SK-N-SH (cell line): ENCODE data around the gene HTR1D. TPM values are rescaled to one million over a fixed set of nuclear protein-coding genes. Genes with fewer than 3 reads are reported as not detected.

Experiments
- CTCF ChIA-PET: fragments of 300-600, 350-600 bp; formaldehyde crosslinking; extraction: SDS; loops from one replicate; lab custom pipeline; 2021; lab: Yijun Ruan, JAX
- POLR2A ChIA-PET: fragments of 350-600 bp; sonication (Branson Sonifier 250); formaldehyde crosslinking; extraction: SDS; loops from one replicate; lab custom pipeline; 2020; ENCODE audit warnings: antibody characterized with exemption, inconsistent platforms; lab: Yijun Ruan, JAX
- DNase-seq: peaks from one replicate; pipeline ENCODE4 v3.0.0; 2012
- H2AFZ ChIP-seq: fragments of 200-600 bp; sonication (generic); 2 replicates; pipeline ENCODE4 v1.8.1; 2016; ENCODE audit warnings: antibody characterized with exemption, mild to moderate bottlenecking, low read depth
- H3F3A ChIP-seq: fragments of 200-600 bp; sonication (generic); replicated peaks from 2 replicates; pipeline ENCODE3; 2016; ENCODE audit warnings: antibody characterized with exemption, mild to moderate bottlenecking; ENCODE audit not compliant: insufficient read depth
- H3K27ac ChIP-seq, 2 experiments: fragments of 200-500 bp in 1 of 2; fragments of 200-600 bp in 1 of 2; sonication (Bioruptor generic) in 1 of 2; sonication (generic), shearing (Covaris generic) in 1 of 2; 2 replicates each; pipeline versions ENCODE4 v1.5.1 to v1.6.1; 2014 to 2016; ENCODE audit warnings: low read depth in 2 of 2, inconsistent platforms in 1 of 2, low read length in 1 of 2, mild to moderate bottlenecking in 1 of 2, mixed read lengths in 1 of 2
- H3K27me3 ChIP-seq: fragments of 200-600 bp; sonication (generic), shearing (Covaris generic); 2 replicates; pipeline ENCODE4 v1.6.1; 2016; ENCODE audit warnings: mixed run types; ENCODE audit not compliant: insufficient read depth
- H3K36me3 ChIP-seq, 2 experiments: fragments of 200-500 bp in 1 of 2; fragments of 200-600 bp in 1 of 2; sonication (Bioruptor generic) in 1 of 2; sonication (generic) in 1 of 2; replicated peaks in 1 of 2; 2 replicates each; pipeline versions ENCODE3 to v1.5.1; 2014 to 2016; ENCODE audit warnings: low read length in 1 of 2, mild to moderate bottlenecking in 1 of 2; ENCODE audit not compliant: insufficient read depth in 2 of 2, control insufficient read depth in 1 of 2
- H3K4me1 ChIP-seq, 2 experiments: fragments of 200-500 bp in 1 of 2; fragments of 200-600 bp in 1 of 2; sonication (Bioruptor generic) in 1 of 2; sonication (generic), shearing (Covaris generic) in 1 of 2; 2 replicates each; pipeline versions ENCODE4 v1.5.1 to v1.6.1; 2014 to 2016; ENCODE audit warnings: low read depth in 1 of 2, low read length in 1 of 2, mixed run types in 1 of 2; ENCODE audit not compliant: insufficient read depth in 2 of 2, control insufficient read depth in 1 of 2
- H3K4me2 ChIP-seq: fragments of 200-600 bp; sonication (generic), shearing (Covaris generic); 2 replicates; pipeline ENCODE4 v1.6.1; 2017; ENCODE audit warnings: mixed run types
- H3K4me3 ChIP-seq, 2 experiments: fragments of 200-500 bp in 1 of 2; fragments of 200-600 bp in 1 of 2; sonication (Bioruptor generic) in 1 of 2; sonication (generic), shearing (Covaris generic) in 1 of 2; 2 replicates each; pipeline versions ENCODE4 v1.5.1 to v1.8.1; 2014 to 2016; ENCODE audit warnings: low read depth in 2 of 2, inconsistent platforms in 1 of 2, low read length in 1 of 2, mild to moderate bottlenecking in 1 of 2, mixed read lengths in 1 of 2, moderate library complexity in 1 of 2
- H3K79me2 ChIP-seq: fragments of 200-600 bp; sonication (generic); 2 replicates; pipeline ENCODE4 v1.8.1; 2017; ENCODE audit warnings: mild to moderate bottlenecking; ENCODE audit not compliant: insufficient read depth
- H3K9ac ChIP-seq: fragments of 200-600 bp; sonication (generic); 2 replicates; pipeline ENCODE4 v1.6.1; 2017; ENCODE audit warnings: mixed run types
- H3K9me2 ChIP-seq: fragments of 200-600 bp; sonication (generic); 2 replicates; pipeline ENCODE4 v1.6.1; 2017; ENCODE audit warnings: mixed run types
- H3K9me3 ChIP-seq: fragments of 200-600 bp; sonication (generic); 2 replicates; pipeline ENCODE4 v1.6.1; 2017; ENCODE audit warnings: mixed run types, mild to moderate bottlenecking, moderate library complexity
- H4K20me1 ChIP-seq: fragments of 200-600 bp; sonication (generic); 2 replicates; pipeline ENCODE4 v1.6.1; 2017; ENCODE audit warnings: mild to moderate bottlenecking, mixed run types; ENCODE audit not compliant: insufficient read depth
- ELF1 ChIP-seq: IDR thresholded peaks from 2 replicates; pipeline ENCODE4 v1.4.0; 2012
- EP300 ChIP-seq, 2 experiments: IDR thresholded peaks; 2 replicates each; pipeline versions ENCODE4 v1.4.0 to v1.6.1; 2012; ENCODE audit warnings: borderline replicate concordance in 1 of 2, low read depth in 1 of 2, low read length in 1 of 2
- FOXM1 ChIP-seq: IDR thresholded peaks from 2 replicates; pipeline ENCODE4 v1.4.0; 2012; ENCODE audit warnings: low read depth, mild to moderate bottlenecking
- GABPA ChIP-seq: IDR thresholded peaks from 2 replicates; pipeline ENCODE4 v1.4.0; 2012; ENCODE audit warnings: low read depth, mild to moderate bottlenecking
- GATA2 ChIP-seq: sonication (generic); formaldehyde crosslinking; IDR thresholded peaks from 2 replicates; pipeline ENCODE4 v1.5.0; 2020; ENCODE audit warnings: mild to moderate bottlenecking, missing genetic modification reagents
- JUND ChIP-seq: IDR thresholded peaks from 2 replicates; pipeline ENCODE4 v1.4.0; 2012
- MEF2A ChIP-seq: IDR thresholded peaks from 2 replicates; pipeline ENCODE4 v1.4.0; 2012; ENCODE audit warnings: low read depth, borderline replicate concordance
- NRF1 ChIP-seq: IDR thresholded peaks from 2 replicates; pipeline ENCODE4 v1.6.1; 2012; ENCODE audit warnings: low read depth, mild to moderate bottlenecking, low read length
- POLR2AphosphoS5 ChIP-seq: IDR thresholded peaks from 2 replicates; pipeline ENCODE4 v1.6.1; 2012; ENCODE audit warnings: low read depth, low read length
- RAD21 ChIP-seq: IDR thresholded peaks from 2 replicates; pipeline ENCODE4 v1.6.1; 2012; ENCODE audit warnings: mild to moderate bottlenecking, low read length
- RCOR1 ChIP-seq: fragments of 150-350 bp; IDR thresholded peaks from 2 replicates; pipeline ENCODE4 v1.6.1; 2017; ENCODE audit warnings: antibody characterized with exemption, low read length
- RFX5 ChIP-seq: IDR thresholded peaks from 2 replicates; pipeline ENCODE4 v1.6.1; 2012; ENCODE audit warnings: mild to moderate bottlenecking, improper control_type of control experiment, low read length
- TCF12 ChIP-seq: IDR thresholded peaks from 2 replicates; pipeline ENCODE4 v1.4.0; 2012
- WGBS: methylation state at CpG from one replicate; pipeline ENCODE4 v1.1.6; 2017; ENCODE audit warnings: low lambda C conversion rate; 5-methylcytosine and 5-hydroxymethylcytosine counted together
- polyA plus RNA-seq, 3 experiments: library from polyadenylated mRNA; depleted of rRNA; stranded (reverse); fragments of >200 nt; gene quantifications; 2 replicates each; pipeline ENCODE4 v1.2.3, GENCODE V29; 2012
- TF ChIP-seq, protein P1 (sequence below): IDR thresholded peaks from 2 replicates; pipeline ENCODE4 v1.4.0; 2012; ENCODE audit warnings: low read depth, borderline replicate concordance
- TF ChIP-seq, protein P2 (sequence below): IDR thresholded peaks from 2 replicates; pipeline ENCODE4 v1.4.0; 2012; ENCODE audit warnings: low read depth, borderline replicate concordance
- TF ChIP-seq, protein P3 (sequence below): fragments of 150-350 bp; IDR thresholded peaks from 2 replicates; pipeline ENCODE4 v1.6.1; 2017; ENCODE audit warnings: antibody characterized with exemption, low read length, low read depth, borderline replicate concordance
- TF ChIP-seq, protein P4 (sequence below): fragments of 200-600 bp; sonication (generic); IDR thresholded peaks from 2 replicates; pipeline ENCODE4 v1.6.1; 2017; ENCODE audit warnings: antibody characterized with exemption, mild to moderate bottlenecking, moderate library complexity

HTR1D gene
- polyA plus RNA-seq, 1 of the 3 experiments (the other 2 are of a cell fraction), result 0.39 TPM

DNA sequence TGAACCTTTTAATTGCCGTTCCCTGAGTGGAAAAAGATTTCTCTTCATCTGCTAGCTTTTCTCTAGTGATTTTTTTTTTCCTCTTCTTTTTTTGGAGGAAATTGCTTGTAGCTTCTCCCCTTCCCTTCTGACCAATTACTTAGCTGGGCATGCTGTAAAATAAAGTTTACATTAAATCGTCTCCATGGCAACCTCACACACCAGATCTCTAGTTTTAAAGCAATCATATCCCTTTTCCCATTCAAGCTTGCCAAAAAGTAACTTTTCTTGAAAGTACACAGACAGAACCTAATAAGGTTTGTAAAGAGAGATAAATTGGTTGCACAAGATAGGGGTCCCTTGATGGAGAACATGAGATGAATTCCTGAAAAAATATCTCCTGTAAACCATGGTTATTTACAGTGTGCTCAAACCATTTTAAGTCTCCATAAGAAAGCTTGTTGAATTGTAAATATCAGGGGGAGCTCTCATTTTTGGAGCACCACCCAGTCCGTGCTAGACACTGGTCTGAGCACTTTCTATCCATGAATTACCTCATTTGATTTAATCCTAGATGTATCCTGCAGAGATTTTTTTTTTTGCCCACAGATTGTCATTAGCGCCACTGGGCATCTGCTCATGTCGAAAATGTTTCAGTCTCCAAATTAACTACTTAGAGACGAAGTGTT is 32.6 kb upstream of the HTR1D start (continued):
- TF ChIP-seq, protein P1, sequence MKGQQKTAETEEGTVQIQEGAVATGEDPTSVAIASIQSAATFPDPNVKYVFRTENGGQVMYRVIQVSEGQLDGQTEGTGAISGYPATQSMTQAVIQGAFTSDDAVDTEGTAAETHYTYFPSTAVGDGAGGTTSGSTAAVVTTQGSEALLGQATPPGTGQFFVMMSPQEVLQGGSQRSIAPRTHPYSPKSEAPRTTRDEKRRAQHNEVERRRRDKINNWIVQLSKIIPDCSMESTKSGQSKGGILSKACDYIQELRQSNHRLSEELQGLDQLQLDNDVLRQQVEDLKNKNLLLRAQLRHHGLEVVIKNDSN, result no peak
- TF ChIP-seq, protein P2, sequence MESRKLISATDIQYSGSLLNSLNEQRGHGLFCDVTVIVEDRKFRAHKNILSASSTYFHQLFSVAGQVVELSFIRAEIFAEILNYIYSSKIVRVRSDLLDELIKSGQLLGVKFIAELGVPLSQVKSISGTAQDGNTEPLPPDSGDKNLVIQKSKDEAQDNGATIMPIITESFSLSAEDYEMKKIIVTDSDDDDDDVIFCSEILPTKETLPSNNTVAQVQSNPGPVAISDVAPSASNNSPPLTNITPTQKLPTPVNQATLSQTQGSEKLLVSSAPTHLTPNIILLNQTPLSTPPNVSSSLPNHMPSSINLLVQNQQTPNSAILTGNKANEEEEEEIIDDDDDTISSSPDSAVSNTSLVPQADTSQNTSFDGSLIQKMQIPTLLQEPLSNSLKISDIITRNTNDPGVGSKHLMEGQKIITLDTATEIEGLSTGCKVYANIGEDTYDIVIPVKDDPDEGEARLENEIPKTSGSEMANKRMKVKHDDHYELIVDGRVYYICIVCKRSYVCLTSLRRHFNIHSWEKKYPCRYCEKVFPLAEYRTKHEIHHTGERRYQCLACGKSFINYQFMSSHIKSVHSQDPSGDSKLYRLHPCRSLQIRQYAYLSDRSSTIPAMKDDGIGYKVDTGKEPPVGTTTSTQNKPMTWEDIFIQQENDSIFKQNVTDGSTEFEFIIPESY, result no peak
- TF ChIP-seq JUND, result no peak
- no peak for TF ChIP-seq GATA2
- no peak for TF ChIP-seq POLR2AphosphoS5

DNA sequence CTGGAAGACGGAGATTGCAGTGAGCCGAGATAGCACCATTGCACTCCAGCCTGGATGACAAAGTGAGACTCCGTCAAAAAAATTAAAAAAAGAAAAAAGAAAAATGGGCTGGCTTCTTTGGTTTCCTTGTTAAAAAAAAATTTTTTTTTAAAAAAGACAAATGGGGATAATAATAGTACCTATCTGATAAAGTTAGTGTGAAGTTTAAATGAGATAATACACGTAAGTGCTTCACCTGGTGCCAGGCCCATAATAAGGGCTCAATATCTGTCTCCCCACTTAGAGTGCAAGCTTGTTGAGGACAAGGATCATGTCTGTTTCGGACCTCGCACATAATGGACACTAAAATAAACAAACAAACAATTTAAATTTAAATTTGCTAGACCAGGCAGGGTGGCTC is 30.0 kb upstream of the HTR1D start:
- POLR2A ChIA-PET, result no interaction called here
- WGBS, result 94% methylated on average over 6 of the region's 6 CpGs
- Histone ChIP-seq H3K9me2 (no peaks in the 10 kb centered on the region), H3K4me3 (no peak overlapping the region), H3K27ac (no peak overlapping the region), H3K36me3 (no peaks in the 10 kb centered on the region), H3K4me2 (no peak overlapping the region), H3K9me3 (no peaks in the 10 kb centered on the region), H3K79me2 (no peaks in the 10 kb centered on the region), H3F3A (no peaks in the 10 kb centered on the region), H3K4me1 (no peaks in the 10 kb centered on the region; a peak in 1 of 4 replicates), H3K9ac (no peak overlapping the region), H4K20me1 (no peaks in the 10 kb centered on the region), H3K27me3 (no peaks in the 10 kb centered on the region), H2AFZ (no peak overlapping the region)
- CTCF ChIA-PET, result interaction anchor here (1.1 to 2.9 kb wide), 2 partner anchors 31 to 36 kb away, joined by 3 to 8 read pairs; no protein-coding TSS in a partner anchor
- DNase-seq, result no peak
- TF ChIP-seq RCOR1 (no peak), TCF12 (no peak)

DNA sequence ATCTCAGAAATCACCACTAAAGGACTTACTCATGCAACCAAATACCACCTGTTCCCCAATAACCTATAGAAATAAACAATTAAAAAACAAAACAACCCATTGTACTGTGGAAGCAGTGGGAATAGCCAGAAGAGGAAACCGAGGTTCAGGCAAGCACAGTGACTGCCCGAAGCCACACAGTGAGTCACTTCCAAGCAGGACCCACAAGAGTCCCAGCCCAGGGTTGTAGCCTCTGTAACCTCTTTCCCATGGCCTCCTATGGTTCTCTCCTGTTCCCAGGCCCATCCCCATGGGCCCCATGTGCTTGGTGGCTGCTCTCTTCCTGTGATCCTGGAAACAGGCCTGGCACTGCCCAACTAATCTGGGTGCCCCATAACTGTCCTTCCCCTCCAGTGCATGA is 29.0 kb upstream of the HTR1D start:
- WGBS, result 90% methylated on average over 2 of the region's 2 CpGs

More for the DNA sequence above, 29.0 kb upstream of the HTR1D start:
- Histone ChIP-seq H2AFZ (0 out of 2 replicates have a peak overlapping the region, but pooled peaks have one; percentile 3), H3K27me3 (no peaks in the 10 kb centered on the region), H3K4me1 (no peaks in the 10 kb centered on the region), H4K20me1 (no peaks in the 10 kb centered on the region), H3K4me3 (no peak overlapping the region), H3K4me2 (no peak overlapping the region), H3K27ac (no peak overlapping the region), H3K9ac (no peak overlapping the region), H3F3A (no peaks in the 10 kb centered on the region), H3K79me2 (no peaks in the 10 kb centered on the region), H3K9me3 (no peaks in the 10 kb centered on the region), H3K36me3 (no peaks in the 10 kb centered on the region), H3K9me2 (no peaks in the 10 kb centered on the region)
- no peak for TF ChIP-seq MEF2A
- no peak for TF ChIP-seq NRF1
- TF ChIP-seq, protein P3, sequence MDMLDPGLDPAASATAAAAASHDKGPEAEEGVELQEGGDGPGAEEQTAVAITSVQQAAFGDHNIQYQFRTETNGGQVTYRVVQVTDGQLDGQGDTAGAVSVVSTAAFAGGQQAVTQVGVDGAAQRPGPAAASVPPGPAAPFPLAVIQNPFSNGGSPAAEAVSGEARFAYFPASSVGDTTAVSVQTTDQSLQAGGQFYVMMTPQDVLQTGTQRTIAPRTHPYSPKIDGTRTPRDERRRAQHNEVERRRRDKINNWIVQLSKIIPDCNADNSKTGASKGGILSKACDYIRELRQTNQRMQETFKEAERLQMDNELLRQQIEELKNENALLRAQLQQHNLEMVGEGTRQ, result no peak
- TF ChIP-seq ELF1, result no peak
- TF ChIP-seq FOXM1, result no peak
- TF ChIP-seq, protein P4, sequence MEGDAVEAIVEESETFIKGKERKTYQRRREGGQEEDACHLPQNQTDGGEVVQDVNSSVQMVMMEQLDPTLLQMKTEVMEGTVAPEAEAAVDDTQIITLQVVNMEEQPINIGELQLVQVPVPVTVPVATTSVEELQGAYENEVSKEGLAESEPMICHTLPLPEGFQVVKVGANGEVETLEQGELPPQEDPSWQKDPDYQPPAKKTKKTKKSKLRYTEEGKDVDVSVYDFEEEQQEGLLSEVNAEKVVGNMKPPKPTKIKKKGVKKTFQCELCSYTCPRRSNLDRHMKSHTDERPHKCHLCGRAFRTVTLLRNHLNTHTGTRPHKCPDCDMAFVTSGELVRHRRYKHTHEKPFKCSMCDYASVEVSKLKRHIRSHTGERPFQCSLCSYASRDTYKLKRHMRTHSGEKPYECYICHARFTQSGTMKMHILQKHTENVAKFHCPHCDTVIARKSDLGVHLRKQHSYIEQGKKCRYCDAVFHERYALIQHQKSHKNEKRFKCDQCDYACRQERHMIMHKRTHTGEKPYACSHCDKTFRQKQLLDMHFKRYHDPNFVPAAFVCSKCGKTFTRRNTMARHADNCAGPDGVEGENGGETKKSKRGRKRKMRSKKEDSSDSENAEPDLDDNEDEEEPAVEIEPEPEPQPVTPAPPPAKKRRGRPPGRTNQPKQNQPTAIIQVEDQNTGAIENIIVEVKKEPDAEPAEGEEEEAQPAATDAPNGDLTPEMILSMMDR, result no peak
- TF ChIP-seq, protein P2, result no peak
- no peak for TF ChIP-seq RAD21
- no peak for TF ChIP-seq JUND
- TF ChIP-seq RFX5, result no peak
- TF ChIP-seq GABPA, result no peak
- no peak for TF ChIP-seq EP300 (IDR thresholded peaks at IDR 0.05; ENCODE audit: borderline replicate concordance in 1 of 2, low read depth in 1 of 2, low read length in 1 of 2)
- no peak for TF ChIP-seq TCF12
- POLR2A ChIA-PET, result no interaction called here
- DNase-seq, result no peak
- CTCF ChIA-PET, result interaction anchor here (2.9 kb wide), 1 partner anchor 30 kb away, joined by 8 read pairs; no protein-coding TSS in a partner anchor
